HAP-1 (cell line): ENCODE data around the gene MBNL1.

ENCODE experiments used
- DNase-seq, 2 experiments: peaks; one replicate each; pipeline ENCODE4 v3.0.0-alpha.2; 2016 to 2020; ENCODE audit warnings: low spot score in 2 of 2
- H3K27me3 ChIP-seq: fragments of 250-450 bp; sonication (Bioruptor Pico); 2 replicates; pipeline ENCODE4 v1.5.1; 2020; ENCODE audit warnings: low read depth, mild to moderate bottlenecking, moderate library complexity
- H3K36me3 ChIP-seq: fragments of 250-450 bp; sonication (Bioruptor Pico); replicated peaks from 2 replicates; pipeline ENCODE4 v1.5.1; 2020; ENCODE audit warnings: mild to moderate bottlenecking
- H3K4me1 ChIP-seq: fragments of 250-450 bp; sonication (Bioruptor Pico); 2 replicates; pipeline ENCODE4 v1.5.1; 2020; ENCODE audit warnings: mild to moderate bottlenecking
- H3K4me3 ChIP-seq: fragments of 250-450 bp; sonication (Bioruptor Pico); 2 replicates; pipeline ENCODE4 v1.5.1; 2020; ENCODE audit warnings: mild to moderate bottlenecking, moderate library complexity
- H3K9me3 ChIP-seq: fragments of 250-450 bp; sonication (Bioruptor Pico); 2 replicates; pipeline ENCODE4 v1.5.1; 2020; ENCODE audit warnings: mild to moderate bottlenecking, moderate library complexity
- in situ Hi-C: fragments of 300-500 bp; cut with MboI; formaldehyde crosslinking; loops from 3 replicates; pipeline ENCODE4 v1.14.3; 2020; ENCODE audit warnings: low sequenced_read_pairs, inconsistent platforms, mixed read lengths

The MBNL1 gene

DNA sequence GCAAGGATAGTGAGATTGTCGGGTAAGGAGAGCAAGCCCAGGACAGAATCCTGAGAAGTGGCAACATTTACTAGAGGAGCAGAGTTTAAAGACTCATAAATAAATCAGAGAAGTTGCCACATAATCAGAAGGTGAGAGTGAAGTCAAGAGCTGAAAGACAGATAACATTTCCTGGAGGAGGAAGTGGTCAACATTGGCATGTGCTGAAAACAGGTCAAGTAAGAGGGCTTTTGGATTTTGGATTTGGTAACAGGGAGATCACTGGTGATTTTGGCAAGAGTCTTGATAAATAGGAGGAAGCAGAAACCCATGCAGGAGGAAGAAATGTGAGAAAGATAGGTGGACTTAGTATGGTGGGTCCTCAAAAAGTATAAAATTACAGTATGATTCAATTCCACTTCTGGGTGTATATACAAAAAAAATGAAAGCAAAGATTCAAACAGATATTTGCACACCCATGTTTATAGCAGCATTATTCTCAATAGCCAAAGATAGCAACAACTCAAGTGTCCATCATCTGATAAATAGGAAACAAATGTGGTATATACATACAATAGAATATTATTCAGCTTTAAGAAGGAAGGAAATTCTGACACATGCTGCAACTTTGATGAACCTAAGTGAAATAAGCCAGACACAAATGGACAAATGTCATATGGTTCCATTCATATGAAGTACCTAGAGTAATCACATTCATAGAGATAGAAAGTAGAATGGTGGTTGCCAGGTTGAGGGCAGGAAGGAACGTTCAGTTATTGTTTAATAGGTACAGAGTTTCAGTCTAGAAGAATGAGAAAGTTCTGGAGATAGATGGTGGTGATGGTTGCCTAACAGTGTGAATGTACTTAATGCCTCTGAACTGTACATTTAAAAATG lies 27.3 kb upstream of the MBNL1 start:
- Histone ChIP-seq H3K27me3 (no peaks in the 10 kb centered on the region), H3K4me1 (no peaks in the 10 kb centered on the region), H3K36me3 (no peaks in the 10 kb centered on the region), H3K9me3 (no peaks in the 10 kb centered on the region), H3K4me3 (no peak overlapping the region)
- in situ Hi-C loops = no loop called here
- DNase-seq = no peak

DNA sequence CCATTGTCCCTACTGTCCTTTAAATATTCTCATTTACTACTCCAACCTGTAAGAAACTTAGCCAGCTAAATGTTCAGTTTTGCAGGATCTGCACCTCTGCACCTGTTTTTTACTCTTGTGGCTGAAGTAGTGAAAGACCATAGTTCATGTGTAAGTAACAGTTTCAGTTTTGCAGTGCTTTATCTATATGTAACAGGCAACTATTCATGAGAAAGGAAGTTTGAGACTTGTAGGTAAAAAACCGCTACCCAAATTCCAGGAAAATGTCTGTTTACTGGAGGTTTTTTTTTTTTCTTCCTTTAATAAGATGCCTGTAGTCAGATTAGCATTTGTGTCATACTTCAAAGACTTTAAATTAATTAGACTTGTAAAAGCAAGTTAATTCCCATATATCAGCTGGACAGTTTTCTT lies 25.4 kb upstream of the MBNL1 start:
- no peak overlapping the region for H3K4me3 ChIP-seq

DNA sequence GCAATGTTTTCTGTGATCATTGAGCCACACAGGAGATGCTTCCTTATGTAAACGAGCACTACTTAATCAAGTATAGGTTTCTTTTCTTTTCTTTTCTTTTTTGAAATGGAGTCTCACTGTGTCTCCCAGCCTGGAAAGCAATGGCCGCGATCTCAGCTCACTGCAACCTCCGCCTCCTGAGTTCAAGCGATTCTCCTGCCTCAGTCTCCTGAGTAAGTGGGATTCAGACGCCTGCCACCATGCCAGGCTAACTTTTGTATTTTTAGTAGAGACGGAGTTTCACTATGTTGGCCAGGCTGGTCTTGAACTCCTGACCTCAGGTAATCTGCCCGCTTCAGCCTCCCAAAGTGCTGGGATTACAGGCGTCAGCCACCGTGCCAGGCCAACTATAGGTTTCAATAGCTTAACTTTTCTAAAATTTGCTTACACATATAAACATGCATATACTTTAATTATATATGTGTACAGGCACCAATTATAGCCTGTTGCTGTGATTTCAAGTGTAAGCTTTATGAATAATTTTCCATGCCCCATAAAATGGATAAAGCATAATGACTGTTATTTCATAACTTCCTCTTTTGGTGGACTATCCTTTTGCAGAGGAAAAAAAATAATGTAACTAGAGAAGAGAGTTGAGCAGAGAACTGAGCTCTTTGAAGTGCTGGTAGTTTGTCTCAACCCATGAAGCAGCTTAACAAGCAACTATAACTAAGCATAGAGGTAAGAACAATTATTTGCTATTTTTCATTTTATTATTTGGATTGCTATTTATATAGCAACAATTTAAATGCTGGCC lies 24.8 kb upstream of the MBNL1 start:
- no peaks in the 10 kb centered on the region for H3K9me3 ChIP-seq
- in situ Hi-C loops = no loop called here
- no peak overlapping the region for H3K4me3 ChIP-seq
- no peaks in the 10 kb centered on the region for H3K27me3 ChIP-seq
- H3K36me3 ChIP-seq = no peaks in the 10 kb centered on the region
- H3K4me1 ChIP-seq = no peaks in the 10 kb centered on the region
- DNase-seq = no peak

More for the DNA sequence above, 25.4 kb upstream of the MBNL1 start:
- Histone ChIP-seq H3K36me3 (no peaks in the 10 kb centered on the region), H3K9me3 (no peaks in the 10 kb centered on the region), H3K27me3 (no peaks in the 10 kb centered on the region), H3K4me1 (no peaks in the 10 kb centered on the region)
- no peak for DNase-seq
- in situ Hi-C loops = no loop called here

GRCh38 chr3:152244517-152244888 lies 24.2 kb upstream of the MBNL1 start:
- in situ Hi-C loops = no loop called here
- H3K9me3 ChIP-seq = no peaks in the 10 kb centered on the region
- no peaks in the 10 kb centered on the region for H3K4me1 ChIP-seq
- H3K4me3 ChIP-seq = no peak overlapping the region
- DNase-seq = no peak
- no peaks in the 10 kb centered on the region for H3K27me3 ChIP-seq
- H3K36me3 ChIP-seq = no peaks in the 10 kb centered on the region

- no peaks in the 10 kb centered on the region for H3K4me1 ChIP-seq
- H3K36me3 ChIP-seq = no peaks in the 10 kb centered on the region
- H3K4me3 ChIP-seq = no peak overlapping the region
- H3K9me3 ChIP-seq = no peaks in the 10 kb centered on the region
- in situ Hi-C loops = no loop called here
- no peaks in the 10 kb centered on the region for H3K27me3 ChIP-seq
- DNase-seq = no peak
These were observed 23.1 kb upstream of the MBNL1 start for GRCh38 chr3:152245498-152246170.

DNA sequence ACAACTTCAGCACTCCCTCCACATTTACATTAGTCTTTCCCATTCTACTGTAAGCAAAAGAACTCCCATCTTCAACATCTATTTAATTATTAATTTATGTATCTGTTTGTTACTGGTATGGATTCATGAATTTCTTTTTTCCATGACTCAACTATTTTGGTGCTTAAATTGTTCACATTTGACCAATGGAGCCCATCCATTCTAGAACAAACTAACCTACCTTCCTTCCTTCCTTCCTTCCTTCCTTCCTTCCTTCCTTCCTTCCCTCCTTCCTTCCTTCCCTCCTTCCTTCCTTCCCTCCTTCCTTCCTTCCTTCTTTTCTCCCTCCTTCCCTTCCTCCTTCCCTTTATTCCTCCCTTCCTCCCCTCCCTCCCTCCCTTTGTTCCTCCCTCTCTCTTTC lies 16.8 kb upstream of the MBNL1 start:
- no peak for DNase-seq
- H3K9me3 ChIP-seq = no peaks in the 10 kb centered on the region

GRCh38 chr3:152252755-152253154 lies 16.0 kb upstream of the MBNL1 start:
- Histone ChIP-seq H3K4me3 (no peak overlapping the region), H3K4me1 (no peaks in the 10 kb centered on the region), H3K9me3 (no peaks in the 10 kb centered on the region), H3K27me3 (no peaks in the 10 kb centered on the region), H3K36me3 (no peaks in the 10 kb centered on the region)
- DNase-seq = no peak
- in situ Hi-C loops = no loop called here

More for the DNA sequence above, 16.8 kb upstream of the MBNL1 start:
- Histone ChIP-seq H3K4me3 (no peak overlapping the region), H3K4me1 (no peaks in the 10 kb centered on the region), H3K36me3 (no peaks in the 10 kb centered on the region), H3K27me3 (no peaks in the 10 kb centered on the region)
- in situ Hi-C loops = no loop called here

GRCh38 chr3:152253514-152253913 lies 15.2 kb upstream of the MBNL1 start:
- in situ Hi-C loops = no loop called here
- no peaks in the 10 kb centered on the region for H3K36me3 ChIP-seq
- H3K4me1 ChIP-seq = no peaks in the 10 kb centered on the region
- H3K27me3 ChIP-seq = no peaks in the 10 kb centered on the region
- DNase-seq = no peak
- no peak overlapping the region for H3K4me3 ChIP-seq
- no peaks in the 10 kb centered on the region for H3K9me3 ChIP-seq

- no peaks in the 10 kb centered on the region for H3K4me1 ChIP-seq
- DNase-seq = no peak
- H3K9me3 ChIP-seq = no peaks in the 10 kb centered on the region
- no peaks in the 10 kb centered on the region for H3K27me3 ChIP-seq
- no peak overlapping the region for H3K4me3 ChIP-seq
- H3K36me3 ChIP-seq = no peaks in the 10 kb centered on the region
- in situ Hi-C loops = no loop called here
These were observed 14.7 kb upstream of the MBNL1 start for GRCh38 chr3:152254041-152254440.

DNA sequence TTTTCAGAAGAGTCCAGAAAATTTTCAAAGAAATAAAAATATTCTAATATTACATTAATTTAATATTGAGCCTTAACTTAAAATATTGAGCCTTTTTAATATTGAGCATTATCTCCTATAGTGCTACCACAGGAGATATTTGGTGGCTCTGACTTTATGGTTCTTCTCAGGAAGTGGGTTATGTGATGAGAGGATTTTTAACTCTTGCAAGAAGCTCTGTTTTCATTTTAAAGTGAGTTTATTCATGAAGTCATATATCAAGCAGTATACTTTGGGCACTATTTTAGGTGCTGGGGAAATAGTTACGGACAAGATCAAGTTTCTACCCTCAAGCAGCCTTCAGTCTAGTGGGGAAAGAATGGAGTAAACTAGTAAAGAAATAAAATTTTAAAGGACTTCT lies 13.4 kb upstream of the MBNL1 start:
- Histone ChIP-seq H3K27me3 (no peaks in the 10 kb centered on the region), H3K9me3 (no peaks in the 10 kb centered on the region), H3K36me3 (no peaks in the 10 kb centered on the region), H3K4me3 (no peak overlapping the region), H3K4me1 (no peaks in the 10 kb centered on the region)
- in situ Hi-C loops = no loop called here
- no peak for DNase-seq

GRCh38 chr3:152256851-152257562 lies 11.7 kb upstream of the MBNL1 start:
- DNase-seq = no peak
- Histone ChIP-seq H3K27me3 (no peaks in the 10 kb centered on the region), H3K4me1 (peaks cover 7% of the 10 kb centered on the region), H3K36me3 (no peaks in the 10 kb centered on the region), H3K4me3 (no peak overlapping the region), H3K9me3 (no peaks in the 10 kb centered on the region)
- in situ Hi-C loops = no loop called here

- H3K27me3 ChIP-seq = no peaks in the 10 kb centered on the region
- H3K4me1 ChIP-seq = peaks cover 7% of the 10 kb centered on the region
- in situ Hi-C loops = no loop called here
- DNase-seq = no peak
- H3K9me3 ChIP-seq = no peaks in the 10 kb centered on the region
- H3K4me3 ChIP-seq = no peak overlapping the region
- H3K36me3 ChIP-seq = no peaks in the 10 kb centered on the region
These were observed 11.1 kb upstream of the MBNL1 start for GRCh38 chr3:152257563-152258035.
